Retinal pigment epithelial cell (primary cell): ENCODE results near the gene HAPLN1.
A peak's percentile ranks its signal among the peaks of the same experiment; 100 is the strongest.

ENCODE experiments used
- DNase-seq: peaks from one replicate; pipeline ENCODE4 v3.0.0-alpha.2; 2010; ENCODE audit warnings: low read depth
- H3K4me3 ChIP-seq: 2 replicates; pipeline ENCODE4 v1.5.1; 2011; ENCODE audit warnings: mild to moderate bottlenecking, low read length, control low read depth, moderate library complexity
- CTCF ChIP-seq: conservative IDR thresholded peaks from 2 replicates; pipeline ENCODE4 v1.5.1; 2011; ENCODE audit warnings: low read depth, low read length, control low read depth, inconsistent platforms

HAPLN1 gene

GRCh38 chr5:83645936-83646335 is 74.7 kb downstream of the HAPLN1 start:
- no peak for DNase-seq
- no peak for TF ChIP-seq CTCF
- no peak overlapping the region for H3K4me3 ChIP-seq

DNA sequence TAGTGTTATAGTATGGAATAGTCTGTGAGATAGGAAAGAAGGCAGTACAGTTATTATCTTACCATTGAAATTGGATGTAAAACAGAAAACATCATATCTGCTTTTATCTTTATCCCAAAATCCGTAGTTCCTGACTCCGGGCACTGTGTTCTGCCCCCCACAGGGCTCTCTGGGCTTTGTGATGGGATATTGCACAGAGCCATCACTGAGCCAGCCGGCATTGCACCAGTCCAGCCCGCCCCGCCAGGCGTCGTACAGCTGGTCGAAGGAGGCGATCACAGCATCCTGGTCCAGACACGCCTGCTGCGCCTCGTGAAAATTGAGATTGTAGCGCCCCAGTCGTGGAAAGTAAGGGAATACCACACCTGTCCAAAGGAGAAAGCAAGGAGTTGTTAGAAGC is 76.4 kb downstream of the HAPLN1 start:
- no peak for DNase-seq
- TF ChIP-seq CTCF, result no peak
- H3K4me3 ChIP-seq, result no peak overlapping the region

GRCh38 chr5:83641946-83642345 is 78.7 kb downstream of the HAPLN1 start:
- no peak overlapping the region for H3K4me3 ChIP-seq
- DNase-seq, result no peak
- no peak for TF ChIP-seq CTCF

DNA sequence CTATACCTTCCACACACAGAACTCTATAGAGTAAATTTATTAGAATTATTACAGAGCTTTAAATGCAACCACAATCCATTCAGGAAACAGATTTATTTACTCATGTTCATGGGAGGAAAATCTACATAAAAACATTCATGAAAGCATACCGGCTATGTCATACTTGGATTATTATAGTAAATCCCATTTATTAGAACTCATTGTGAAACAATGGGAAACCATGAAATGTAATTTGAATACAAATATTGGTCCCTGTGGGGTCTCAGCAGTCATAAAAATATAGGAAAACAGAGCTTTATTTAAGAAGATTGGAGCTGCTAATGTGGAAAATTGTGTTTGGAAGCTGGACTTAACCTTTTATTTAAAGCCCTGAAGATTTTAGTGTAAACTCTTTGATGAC is 80.7 kb downstream of the HAPLN1 start:
- no peak for DNase-seq
- no peak overlapping the region for H3K4me3 ChIP-seq
- TF ChIP-seq CTCF, result no peak

DNA sequence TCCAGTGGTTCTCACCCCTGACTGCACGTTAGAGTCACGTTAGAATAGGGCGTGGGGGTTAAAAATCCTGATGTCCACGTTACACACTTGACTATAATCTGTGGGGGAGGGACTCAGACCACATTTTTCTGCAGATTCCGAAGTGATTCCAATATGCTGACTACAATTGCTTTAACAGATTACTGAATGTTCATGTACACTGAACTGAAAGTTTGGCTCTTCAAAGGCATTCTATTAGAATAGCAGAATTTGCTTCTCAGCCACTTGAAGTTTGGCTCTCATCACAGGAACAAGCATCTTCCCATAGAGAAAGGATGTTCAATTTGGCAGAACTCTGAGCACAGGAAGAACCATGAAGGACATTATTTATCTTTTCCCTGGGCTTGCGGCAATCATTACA is 84.5 kb downstream of the HAPLN1 start:
- DNase-seq, result peak; percentile 46
- H3K4me3 ChIP-seq, result no peak overlapping the region
- TF ChIP-seq CTCF, result no peak

GRCh38 chr5:83633285-83633684 is 87.4 kb downstream of the HAPLN1 start:
- H3K4me3 ChIP-seq, result no peak overlapping the region
- no peak for DNase-seq
- TF ChIP-seq CTCF, result no peak

DNA sequence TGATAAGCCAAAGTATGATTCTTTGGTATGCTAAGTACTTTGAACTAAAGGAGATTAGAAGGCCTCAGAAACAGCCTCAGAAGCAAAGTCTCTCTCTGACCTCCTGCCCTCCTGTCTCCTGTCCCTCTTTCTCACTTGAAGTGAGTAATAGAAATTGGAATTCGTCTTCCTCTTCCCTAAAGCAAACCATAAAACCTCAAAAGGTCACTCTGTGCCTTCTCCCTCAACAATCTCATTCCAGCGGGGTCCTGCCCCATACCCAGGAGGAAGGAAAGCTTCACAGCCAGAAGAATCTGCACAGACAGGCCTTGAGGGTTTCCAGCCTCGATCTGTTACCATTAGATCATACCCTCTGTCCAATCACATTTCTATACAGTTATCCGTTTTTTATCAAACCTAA is 87.8 kb downstream of the HAPLN1 start:
- H3K4me3 ChIP-seq, result no peak overlapping the region
- peak; percentile 73 for DNase-seq
- TF ChIP-seq CTCF, result no peak
